H9 (cell line): Measurements from ENCODE around the gene DSCAM. TPM values are rescaled to one million over a fixed set of nuclear protein-coding genes. Genes with fewer than 3 reads are reported as not detected.

ENCODE experiments used
- DNase-seq: peaks from one replicate; pipeline ENCODE4 v3.0.0-alpha.2; 2017
- H2AFZ ChIP-seq: one replicate; pipeline ENCODE4 v1.6.1; 2013; ENCODE audit warnings: mild to moderate bottlenecking, low read length, control low read depth, moderate library complexity
- H2AK5ac ChIP-seq: 2 replicates; pipeline ENCODE4 v1.6.1; 2013; ENCODE audit warnings: low read length, control low read depth, mixed read lengths; ENCODE audit not compliant: insufficient read length
- H2BK120ac ChIP-seq: one replicate; pipeline ENCODE4 v1.6.1; 2013; ENCODE audit warnings: low read depth, mild to moderate bottlenecking, low read length, control low read depth, inconsistent platforms; ENCODE audit not compliant: poor library complexity, severe bottlenecking
- H2BK12ac ChIP-seq: 2 replicates; pipeline ENCODE4 v1.6.1; 2013; ENCODE audit warnings: low read length, control low read depth, mixed read lengths, low read depth; ENCODE audit not compliant: insufficient read length
- H2BK15ac ChIP-seq: 2 replicates; pipeline ENCODE4 v1.6.1; 2013; ENCODE audit warnings: low read depth, low read length, control low read depth
- H2BK20ac ChIP-seq: one replicate; pipeline ENCODE4 v1.6.1; 2013; ENCODE audit warnings: low read depth, mild to moderate bottlenecking, low read length, control low read depth, inconsistent platforms; ENCODE audit not compliant: poor library complexity, severe bottlenecking
- H2BK5ac ChIP-seq: 2 replicates; pipeline ENCODE4 v1.6.1; 2013; ENCODE audit warnings: low read length, control low read depth, mixed read lengths; ENCODE audit not compliant: insufficient read length
- H3K14ac ChIP-seq: 2 replicates; pipeline ENCODE4 v1.6.1; 2013; ENCODE audit warnings: low read length, control low read depth; ENCODE audit not compliant: insufficient read depth
- H3K18ac ChIP-seq: 2 replicates; pipeline ENCODE4 v1.6.1; 2013; ENCODE audit warnings: low read depth, mild to moderate bottlenecking, mixed read lengths, low read length, control low read depth; ENCODE audit not compliant: insufficient read length
- H3K23ac ChIP-seq: 2 replicates; pipeline ENCODE4 v1.6.1; 2013; ENCODE audit warnings: low read length, control low read depth, mixed read lengths, low read depth; ENCODE audit not compliant: insufficient read length
- H3K23me2 ChIP-seq: 2 replicates; pipeline ENCODE4 v1.6.1; 2013; ENCODE audit warnings: low read depth, mild to moderate bottlenecking, mixed read lengths, low read length, control low read depth; ENCODE audit not compliant: insufficient read length, poor library complexity, severe bottlenecking
- H3K27ac ChIP-seq: 2 replicates; pipeline ENCODE4 v1.5.1; 2013; ENCODE audit warnings: low read length, control low read depth, mixed read lengths, low read depth; ENCODE audit not compliant: insufficient read length
- H3K27me3 ChIP-seq: 2 replicates; pipeline ENCODE4 v1.6.1; 2013; ENCODE audit warnings: low read length, control low read depth, inconsistent platforms; ENCODE audit not compliant: insufficient read depth
- H3K4ac ChIP-seq: 2 replicates; pipeline ENCODE4 v1.6.1; 2013; ENCODE audit warnings: low read depth, mild to moderate bottlenecking, control low read depth, inconsistent platforms, low read length, moderate library complexity
- H3K4me1 ChIP-seq: 2 replicates; pipeline ENCODE4 v1.6.1; 2013; ENCODE audit warnings: low read length, control low read depth, inconsistent platforms; ENCODE audit not compliant: insufficient read depth
- H3K4me2 ChIP-seq: 2 replicates; pipeline ENCODE4 v1.6.1; 2013; ENCODE audit warnings: low read length, control low read depth, mixed read lengths; ENCODE audit not compliant: insufficient read length, insufficient read depth
- H3K56ac ChIP-seq: 2 replicates; pipeline ENCODE4 v1.6.1; 2013; ENCODE audit warnings: low read depth, mild to moderate bottlenecking, mixed read lengths, low read length, control low read depth; ENCODE audit not compliant: insufficient read length
- H3K79me1 ChIP-seq: 2 replicates; pipeline ENCODE4 v1.6.1; 2013; ENCODE audit warnings: low read depth, mild to moderate bottlenecking, moderate library complexity, low read length, control low read depth, inconsistent platforms; ENCODE audit not compliant: insufficient read depth, poor library complexity, severe bottlenecking
- H3K79me2 ChIP-seq: 2 replicates; pipeline ENCODE4 v1.6.1; 2013; ENCODE audit warnings: low read length, control low read depth, inconsistent platforms; ENCODE audit not compliant: insufficient read depth
- H3K9ac ChIP-seq: 2 replicates; pipeline ENCODE4 v1.6.1; 2013; ENCODE audit warnings: low read length, control low read depth, mixed read lengths; ENCODE audit not compliant: insufficient read length; ENCODE audit errors: extremely low read depth
- H3K9me3 ChIP-seq: one replicate; pipeline ENCODE4 v1.6.1; 2013; ENCODE audit warnings: low read depth, low read length, inconsistent platforms; ENCODE audit not compliant: control insufficient read depth
- H3T11ph ChIP-seq: one replicate; pipeline ENCODE4 v1.6.1; 2013; ENCODE audit warnings: mild to moderate bottlenecking, low read length, control low read depth, inconsistent platforms
- H4K20me1 ChIP-seq: one replicate; pipeline ENCODE4 v1.6.1; 2013; ENCODE audit not compliant: control insufficient read depth, insufficient read length, insufficient read depth
- H4K5ac ChIP-seq: 2 replicates; pipeline ENCODE4 v1.6.1; 2013; ENCODE audit warnings: low read depth, mild to moderate bottlenecking, mixed read lengths, low read length, control low read depth; ENCODE audit not compliant: insufficient read length
- H4K8ac ChIP-seq: replicated peaks from 2 replicates; pipeline ENCODE4 v1.6.1; 2013; ENCODE audit warnings: low read length, control low read depth, mixed read lengths, low read depth; ENCODE audit not compliant: insufficient read length
- H4K91ac ChIP-seq: 2 replicates; pipeline ENCODE4 v1.6.1; 2013; ENCODE audit warnings: low read depth, mild to moderate bottlenecking, moderate library complexity, mixed read lengths, low read length, control low read depth; ENCODE audit not compliant: insufficient read length
- H3K27ac Mint-ChIP-seq, 3 experiments: 2 replicates in 2 of 3; 3 replicates in 1 of 3; pipeline ENCODE4 v1.8.0; 2020 to 2021; ENCODE audit warnings: mixed read lengths in 3 of 3, mild to moderate bottlenecking in 1 of 3, moderate library complexity in 1 of 3
- H3K27me3 Mint-ChIP-seq: 2 replicates; pipeline ENCODE4 v1.8.0; 2021; ENCODE audit warnings: low read depth, mild to moderate bottlenecking, moderate library complexity, mixed read lengths
- H3K36me3 Mint-ChIP-seq, 3 experiments: 2 replicates in 2 of 3; 3 replicates in 1 of 3; pipeline ENCODE4 v1.8.0; 2020 to 2021; ENCODE audit warnings: low read depth in 3 of 3, mixed read lengths in 3 of 3; ENCODE audit not compliant: insufficient read depth in 1 of 3
- H3K4me1 Mint-ChIP-seq, 2 experiments: 2 replicates each; pipeline ENCODE4 v1.8.0; 2020; ENCODE audit warnings: mixed read lengths in 2 of 2
- H3K4me3 Mint-ChIP-seq, 2 experiments: 2 replicates in 1 of 2; 3 replicates in 1 of 2; pipeline ENCODE4 v1.8.0; 2020 to 2021; ENCODE audit warnings: mild to moderate bottlenecking in 2 of 2, mixed read lengths in 2 of 2, moderate library complexity in 1 of 2
- H3K9me3 Mint-ChIP-seq, 2 experiments: 2 replicates in 1 of 2; 3 replicates in 1 of 2; pipeline ENCODE4 v1.8.0; 2020; ENCODE audit warnings: mild to moderate bottlenecking in 2 of 2, mixed read lengths in 2 of 2, moderate library complexity in 1 of 2
- WGBS: extraction: QIAGEN DNeasy Blood & Tissue Kit; methylation state at CpG from one replicate; pipeline ENCODE4 v1.1.7; 2013; ENCODE audit warnings: missing lambda C conversion rate, low lambda C conversion rate, mixed read lengths; ENCODE audit not compliant: insufficient read length; ENCODE audit errors: extremely low coverage; 5-methylcytosine and 5-hydroxymethylcytosine counted together
- total RNA-seq: library from RNA; stranded (reverse); gene quantifications from 2 replicates; pipeline ENCODE4 v1.2.1, GENCODE V29; 2021
- TF ChIP-seq, protein P1 (sequence below): fragments of 200-600 bp; sonication (generic); conservative IDR thresholded peaks from 3 replicates; pipeline ENCODE4 v1.8.0; 2021; ENCODE audit warnings: antibody characterized with exemption, mild to moderate bottlenecking

DSCAM gene
- total RNA-seq, 1 experiment from 2014 or later, result 0.17 TPM

DNA sequence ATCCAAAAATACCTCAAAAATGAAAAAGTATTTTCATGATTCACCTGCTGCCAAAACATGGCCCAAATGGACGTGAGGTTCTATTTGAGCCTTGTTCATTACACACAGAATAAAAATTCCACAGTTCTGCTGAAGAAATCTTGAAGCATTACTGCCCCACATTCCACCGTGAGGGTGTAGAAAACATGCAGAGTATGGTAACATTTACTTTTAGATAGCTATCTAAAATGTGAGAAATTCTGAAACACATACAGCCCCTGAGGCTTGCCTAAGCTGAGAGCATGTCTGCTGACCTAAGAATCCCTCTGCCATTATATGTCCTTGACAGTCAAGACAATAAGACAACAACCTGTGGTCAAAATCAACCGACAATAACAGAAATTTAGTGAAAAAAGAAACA, 186.5 kb downstream of the DSCAM start:
- no peaks in the 10 kb centered on the region for H3K23me2 ChIP-seq
- no peak overlapping the region for H3K4ac ChIP-seq
- no peak overlapping the region for H2BK5ac ChIP-seq
- no peak overlapping the region for H3K23ac ChIP-seq
- H2BK15ac ChIP-seq, result no peak overlapping the region
- no peaks in the 10 kb centered on the region for H3K79me1 ChIP-seq
- no peak overlapping the region for H2AFZ ChIP-seq
- TF ChIP-seq, protein P1, sequence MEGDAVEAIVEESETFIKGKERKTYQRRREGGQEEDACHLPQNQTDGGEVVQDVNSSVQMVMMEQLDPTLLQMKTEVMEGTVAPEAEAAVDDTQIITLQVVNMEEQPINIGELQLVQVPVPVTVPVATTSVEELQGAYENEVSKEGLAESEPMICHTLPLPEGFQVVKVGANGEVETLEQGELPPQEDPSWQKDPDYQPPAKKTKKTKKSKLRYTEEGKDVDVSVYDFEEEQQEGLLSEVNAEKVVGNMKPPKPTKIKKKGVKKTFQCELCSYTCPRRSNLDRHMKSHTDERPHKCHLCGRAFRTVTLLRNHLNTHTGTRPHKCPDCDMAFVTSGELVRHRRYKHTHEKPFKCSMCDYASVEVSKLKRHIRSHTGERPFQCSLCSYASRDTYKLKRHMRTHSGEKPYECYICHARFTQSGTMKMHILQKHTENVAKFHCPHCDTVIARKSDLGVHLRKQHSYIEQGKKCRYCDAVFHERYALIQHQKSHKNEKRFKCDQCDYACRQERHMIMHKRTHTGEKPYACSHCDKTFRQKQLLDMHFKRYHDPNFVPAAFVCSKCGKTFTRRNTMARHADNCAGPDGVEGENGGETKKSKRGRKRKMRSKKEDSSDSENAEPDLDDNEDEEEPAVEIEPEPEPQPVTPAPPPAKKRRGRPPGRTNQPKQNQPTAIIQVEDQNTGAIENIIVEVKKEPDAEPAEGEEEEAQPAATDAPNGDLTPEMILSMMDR, result no peak
- no peaks in the 10 kb centered on the region for H3K4me1 ChIP-seq
- H3K27me3 Mint-ChIP-seq, result no peaks in the 10 kb centered on the region; the same call in 1 of the 2 replicates
- H3K9ac ChIP-seq, result no peak overlapping the region
- H3K9me3 ChIP-seq, result no peaks in the 10 kb centered on the region
- H3K4me1 Mint-ChIP-seq, result 0 out of 4 replicates have a peak, but pooled peaks cover 0 to 3% of the 10 kb centered on the region in 2 experiments
- no peak overlapping the region for H2BK20ac ChIP-seq
- H4K8ac ChIP-seq, result no peak overlapping the region
- no peak for DNase-seq
- H2BK120ac ChIP-seq, result no peak overlapping the region
- H3K18ac ChIP-seq, result no peak overlapping the region
- H2AK5ac ChIP-seq, result no peak overlapping the region
- H3T11ph ChIP-seq, result no peak overlapping the region
- H4K91ac ChIP-seq, result no peak overlapping the region
- no peaks in the 10 kb centered on the region for H3K79me2 ChIP-seq
- no peaks in the 10 kb centered on the region for H3K27me3 ChIP-seq
- H3K4me3 Mint-ChIP-seq, result no peak overlapping the region
- no peak overlapping the region for H3K14ac ChIP-seq
- no peaks in the 10 kb centered on the region for H4K20me1 ChIP-seq
- no peak overlapping the region for H3K27ac ChIP-seq
- no peak overlapping the region for H3K27ac Mint-ChIP-seq
- no peak overlapping the region for H2BK12ac ChIP-seq
- no CpG with 5 or more reads among the region's 3 CpGs for WGBS
- H3K4me2 ChIP-seq, result no peak overlapping the region
- no peak overlapping the region for H3K56ac ChIP-seq
- no peaks in the 10 kb centered on the region; a peak in 1 of 5 replicates for H3K9me3 Mint-ChIP-seq
- H3K36me3 Mint-ChIP-seq, result no peaks in the 10 kb centered on the region; a peak in 1 of 7 replicates
- H4K5ac ChIP-seq, result no peak overlapping the region
